Right atrium auricular region (tissue), 2 donors: ENCODE measurements around the gene GPN1. TPM values are rescaled to one million over a fixed set of nuclear protein-coding genes. Genes with fewer than 3 reads are reported as not detected.

ENCODE experiments used
- DNase-seq: peaks from one replicate; pipeline ENCODE4 v3.0.0-alpha.2; 2019; ENCODE audit warnings: low spot score
- H3K27ac ChIP-seq, 2 donors: fragments of 200-600 bp; sonication (generic); 1 replicate in 1 of 2; 2 replicates in 1 of 2; pipeline ENCODE4 v1.5.1; 2016 to 2019
- H3K27me3 ChIP-seq, 2 donors: fragments of 200-600 bp; sonication (generic); one replicate each; pipeline versions ENCODE4 v1.5.1 to v1.6.0; 2017 to 2019
- H3K36me3 ChIP-seq: fragments of 200-600 bp; sonication (generic); one replicate; pipeline ENCODE4 v1.5.1; 2016
- H3K4me1 ChIP-seq, 2 donors: fragments of 200-600 bp; sonication (generic); one replicate each; pipeline versions ENCODE4 v1.5.1 to v1.6.0; 2017 to 2019
- H3K4me3 ChIP-seq, 2 donors: fragments of 200-600 bp; sonication (generic); 1 replicate in 1 of 2; 2 replicates in 1 of 2; pipeline ENCODE4 v1.5.1; 2017 to 2019; ENCODE audit warnings: mild to moderate bottlenecking in 1 of 2, moderate library complexity in 1 of 2
- H3K9me3 ChIP-seq, 2 donors: fragments of 200-600 bp; sonication (generic); one replicate each; pipeline ENCODE4 v1.5.1; 2019
- total RNA-seq, 2 donors: library from RNA; depleted of rRNA; stranded (reverse); fragments of >200 nt; gene quantifications; one replicate each; pipeline ENCODE4 v1.1.0, GENCODE V29; 2016
- TF ChIP-seq, protein P1 (sequence below), 2 donors: fragments of 200-600 bp; sonication (generic); IDR thresholded peaks; one replicate each; pipeline ENCODE4 v1.5.1; 2019; ENCODE audit warnings: antibody characterized with exemption in 2 of 2

GPN1 gene
- total RNA-seq, 2 donors from 2014 or later: 10.8 to 15.7 TPM

DNA sequence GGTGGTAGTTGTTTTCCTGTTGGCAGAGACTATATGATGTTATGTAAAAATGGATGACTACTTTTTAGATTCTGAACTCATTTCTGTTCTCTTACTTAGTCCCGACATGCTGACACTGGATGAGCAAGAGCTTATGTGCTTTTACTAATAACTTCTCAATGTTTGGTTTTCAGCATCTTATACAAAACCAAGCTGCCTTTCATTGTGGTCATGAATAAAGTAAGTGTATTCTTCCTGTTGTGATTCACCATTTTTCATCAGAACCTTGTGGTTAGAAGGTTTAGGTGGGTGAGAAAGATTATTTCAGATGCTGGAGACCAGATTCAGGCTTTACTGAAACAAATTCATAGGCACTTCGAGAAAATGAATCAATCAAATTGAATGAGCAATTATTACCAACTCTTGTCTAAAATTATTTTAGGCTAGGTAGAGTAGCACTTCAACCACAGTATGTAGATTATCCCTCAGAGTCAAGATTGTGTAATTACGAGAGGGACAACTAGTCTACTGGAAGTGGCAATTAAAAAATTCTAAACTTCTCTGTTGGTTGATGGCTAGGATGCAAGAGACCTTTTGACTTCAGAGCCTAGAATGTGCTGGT is 9.3 kb downstream of the GPN1 start:
- no peaks in the 10 kb centered on the region for H3K9me3 ChIP-seq
- TF ChIP-seq, protein P1, sequence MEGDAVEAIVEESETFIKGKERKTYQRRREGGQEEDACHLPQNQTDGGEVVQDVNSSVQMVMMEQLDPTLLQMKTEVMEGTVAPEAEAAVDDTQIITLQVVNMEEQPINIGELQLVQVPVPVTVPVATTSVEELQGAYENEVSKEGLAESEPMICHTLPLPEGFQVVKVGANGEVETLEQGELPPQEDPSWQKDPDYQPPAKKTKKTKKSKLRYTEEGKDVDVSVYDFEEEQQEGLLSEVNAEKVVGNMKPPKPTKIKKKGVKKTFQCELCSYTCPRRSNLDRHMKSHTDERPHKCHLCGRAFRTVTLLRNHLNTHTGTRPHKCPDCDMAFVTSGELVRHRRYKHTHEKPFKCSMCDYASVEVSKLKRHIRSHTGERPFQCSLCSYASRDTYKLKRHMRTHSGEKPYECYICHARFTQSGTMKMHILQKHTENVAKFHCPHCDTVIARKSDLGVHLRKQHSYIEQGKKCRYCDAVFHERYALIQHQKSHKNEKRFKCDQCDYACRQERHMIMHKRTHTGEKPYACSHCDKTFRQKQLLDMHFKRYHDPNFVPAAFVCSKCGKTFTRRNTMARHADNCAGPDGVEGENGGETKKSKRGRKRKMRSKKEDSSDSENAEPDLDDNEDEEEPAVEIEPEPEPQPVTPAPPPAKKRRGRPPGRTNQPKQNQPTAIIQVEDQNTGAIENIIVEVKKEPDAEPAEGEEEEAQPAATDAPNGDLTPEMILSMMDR (IDR thresholded peaks at IDR 0.05): no peak
- no peak overlapping the region for H3K27ac ChIP-seq
- peaks cover 85% of the 10 kb centered on the region for H3K36me3 ChIP-seq
- no peaks in the 10 kb centered on the region for H3K27me3 ChIP-seq
- no peak overlapping the region for H3K4me3 ChIP-seq
- H3K4me1 ChIP-seq: no peaks in the 10 kb centered on the region
- DNase-seq: no peak

DNA sequence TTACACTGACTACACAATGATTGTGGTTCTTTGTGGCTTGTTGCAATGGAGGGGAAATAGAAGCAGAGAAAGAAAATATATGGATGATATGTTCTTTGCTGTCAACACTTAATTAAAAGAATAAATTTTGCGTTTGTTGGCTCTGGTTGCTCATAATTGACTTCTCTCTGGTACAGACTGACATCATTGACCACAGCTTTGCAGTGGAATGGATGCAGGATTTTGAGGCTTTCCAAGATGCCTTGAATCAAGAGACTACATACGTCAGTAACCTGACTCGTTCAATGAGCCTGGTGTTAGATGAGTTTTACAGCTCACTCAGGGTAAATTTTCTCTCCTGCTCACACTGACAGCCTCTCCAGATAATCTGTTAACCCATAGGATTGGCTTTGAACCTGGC is 9.9 kb downstream of the GPN1 start:
- Histone ChIP-seq H3K36me3 (peaks cover 88% of the 10 kb centered on the region), H3K27me3 (no peaks in the 10 kb centered on the region), H3K9me3 (no peaks in the 10 kb centered on the region), H3K27ac (no peak overlapping the region), H3K4me3 (no peak overlapping the region), H3K4me1 (no peaks in the 10 kb centered on the region)
- TF ChIP-seq, protein P1 (IDR thresholded peaks at IDR 0.05): no peak
- DNase-seq: no peak

DNA sequence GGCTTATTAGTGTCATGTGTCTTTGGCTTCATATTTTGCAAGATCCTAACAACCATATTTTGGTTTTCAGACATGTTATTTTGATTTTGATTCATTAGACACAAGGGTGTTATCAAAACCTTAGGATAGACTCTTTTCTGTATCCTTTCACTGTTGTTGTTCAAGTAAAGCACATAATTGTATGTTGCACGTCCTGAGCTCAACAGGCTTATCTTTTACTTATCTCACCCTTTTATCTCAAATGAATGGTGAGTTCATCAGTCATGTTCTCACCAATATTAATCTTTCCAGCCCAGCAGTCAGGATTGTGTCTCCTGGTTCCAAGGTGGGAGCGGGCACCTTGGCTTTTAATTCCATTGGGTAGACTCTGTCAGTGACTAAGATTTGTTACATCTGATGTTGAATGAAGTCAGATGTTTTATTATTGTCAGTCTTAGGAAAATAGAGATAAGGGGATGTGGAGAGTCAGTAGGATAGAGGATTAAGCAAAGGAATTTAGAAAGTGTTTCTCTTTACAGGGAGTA is 11.9 kb downstream of the GPN1 start:
- no peaks in the 10 kb centered on the region for H3K27me3 ChIP-seq
- TF ChIP-seq, protein P1 (IDR thresholded peaks at IDR 0.05): no peak

DNA sequence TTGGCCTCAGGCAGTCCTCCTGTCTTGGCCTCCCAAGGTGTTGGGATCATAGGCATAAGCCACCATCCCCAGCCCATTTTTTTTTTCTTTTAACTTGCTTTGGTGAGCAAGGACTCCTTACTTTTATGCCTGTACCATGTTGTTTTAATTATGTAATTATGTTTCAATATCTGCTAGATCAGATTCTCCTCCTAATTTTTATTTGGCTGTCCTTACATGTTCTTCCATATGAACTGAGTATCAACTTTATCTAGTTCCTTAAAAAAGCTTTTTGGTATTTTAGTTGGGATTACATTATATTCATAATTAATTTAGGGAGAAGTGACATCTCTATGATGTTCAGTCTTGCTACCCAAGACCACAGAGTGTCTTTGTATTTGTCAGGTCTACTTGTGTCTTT is 16.3 kb downstream of the GPN1 start:
- Histone ChIP-seq H3K4me1 (no peaks in the 10 kb centered on the region), H3K27ac (no peak overlapping the region), H3K4me3 (no peak overlapping the region), H3K27me3 (no peaks in the 10 kb centered on the region), H3K36me3 (peaks cover 67% of the 10 kb centered on the region), H3K9me3 (no peaks in the 10 kb centered on the region)
- TF ChIP-seq, protein P1 (IDR thresholded peaks at IDR 0.05): no peak
- no peak for DNase-seq

More for the DNA sequence above, 11.9 kb downstream of the GPN1 start:
- no peak overlapping the region for H3K4me3 ChIP-seq
- H3K4me1 ChIP-seq: no peaks in the 10 kb centered on the region
- no peak overlapping the region for H3K27ac ChIP-seq
- H3K9me3 ChIP-seq: no peaks in the 10 kb centered on the region
- peaks cover 76% of the 10 kb centered on the region for H3K36me3 ChIP-seq
- DNase-seq: no peak

DNA sequence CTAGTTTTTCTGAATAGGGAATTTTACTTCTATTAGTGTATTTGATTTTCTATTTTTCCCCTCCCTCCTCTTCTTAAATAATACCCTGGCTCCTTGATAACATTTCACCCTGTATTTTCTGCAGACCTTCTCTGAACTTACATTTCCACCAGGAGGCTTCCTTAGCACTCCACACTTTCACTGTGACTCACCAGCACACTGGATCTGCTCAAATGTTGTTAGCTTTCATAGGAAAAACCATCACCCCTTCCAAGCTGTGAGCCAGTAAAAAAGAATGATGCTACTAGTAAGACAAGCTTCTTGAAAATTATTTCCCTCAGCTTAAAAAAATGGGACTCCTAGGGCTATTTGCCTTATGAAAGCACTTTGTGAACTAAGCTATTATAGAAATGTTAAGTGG is 18.4 kb downstream of the GPN1 start:
- Histone ChIP-seq H3K9me3 (no peaks in the 10 kb centered on the region), H3K27me3 (no peaks in the 10 kb centered on the region), H3K27ac (no peak overlapping the region), H3K36me3 (peaks cover 66% of the 10 kb centered on the region), H3K4me3 (no peak overlapping the region), H3K4me1 (no peaks in the 10 kb centered on the region)
- DNase-seq: no peak
- TF ChIP-seq, protein P1 (IDR thresholded peaks at IDR 0.05): no peak

DNA sequence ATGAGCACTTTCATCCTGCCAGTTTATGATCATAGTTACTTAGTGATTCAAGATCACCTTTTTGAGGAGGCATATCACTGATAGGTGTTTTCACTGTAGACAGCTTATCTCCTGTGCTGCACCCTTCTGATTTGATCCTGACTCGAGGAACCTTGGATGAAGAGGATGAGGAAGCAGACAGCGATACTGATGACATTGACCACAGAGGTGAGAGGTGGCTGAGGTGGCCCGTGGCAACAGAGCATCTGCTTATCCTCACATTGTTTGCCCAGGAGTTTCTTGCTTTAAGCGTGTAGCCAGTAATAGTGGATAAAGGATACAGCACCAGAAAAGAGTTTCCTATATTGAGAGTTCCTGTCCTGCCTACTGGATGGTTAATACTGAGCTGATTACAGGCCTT is 18.9 kb downstream of the GPN1 start:
- Histone ChIP-seq H3K9me3 (no peaks in the 10 kb centered on the region), H3K27ac (no peak overlapping the region), H3K36me3 (peaks cover 67% of the 10 kb centered on the region), H3K4me3 (no peak overlapping the region), H3K4me1 (no peaks in the 10 kb centered on the region), H3K27me3 (no peaks in the 10 kb centered on the region)
- no peak for DNase-seq
- TF ChIP-seq, protein P1 (IDR thresholded peaks at IDR 0.05): no peak
